ENCODE results near the gene YJU2.
"Not testable (repeated sequence)": the region's sequence is repeated elsewhere in the genome, so short reads cannot be mapped to it uniquely, and the experiment has no call there.

YJU2 gene

DNA sequence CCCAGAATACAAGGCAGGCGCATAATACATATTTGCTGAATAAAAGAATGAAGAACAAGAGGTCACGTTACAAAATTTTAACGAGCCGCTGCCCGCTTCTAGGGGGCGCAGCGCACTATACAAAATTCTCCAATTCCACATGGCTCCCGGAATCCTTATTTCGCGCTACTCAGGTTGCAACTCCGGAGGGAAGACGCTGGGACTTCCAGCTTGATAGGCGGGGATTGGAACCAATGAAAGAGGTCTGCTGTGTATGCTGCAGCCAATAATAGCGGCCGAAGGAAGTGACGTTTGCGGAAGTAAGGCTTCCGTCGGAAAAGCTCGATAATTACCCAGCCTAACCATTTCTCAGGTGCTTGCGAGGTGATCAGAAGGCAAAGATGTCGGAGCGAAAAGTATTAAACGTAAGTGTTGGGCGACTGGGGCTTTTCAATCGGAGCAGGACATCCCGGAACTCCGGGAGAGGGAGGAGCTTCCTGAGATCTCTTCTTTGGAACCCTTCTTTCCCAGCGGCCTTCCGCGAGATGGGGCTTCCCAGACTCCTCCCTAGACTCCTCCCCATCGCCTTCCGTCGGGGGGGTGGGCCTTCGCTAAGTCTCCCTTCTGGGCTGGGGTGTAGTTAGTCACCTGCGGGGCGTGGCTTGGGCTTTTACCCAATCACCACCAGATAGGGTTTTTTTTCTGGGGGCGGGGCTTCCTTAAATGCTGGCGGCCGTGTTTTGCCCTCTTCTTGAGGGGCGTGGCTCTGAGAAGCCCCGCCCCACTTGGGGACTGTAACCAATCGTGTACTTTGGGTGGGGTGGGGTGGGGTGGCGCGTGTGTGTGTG is at the start of gene YJU2:
Gene YJU2, plus strand, starts transcription at position 314 of the 827 bp plus-strand sequence. Its CDS starts 67 bp downstream, at position 381.
- peak; percentile 100 for DNase-seq

DNA sequence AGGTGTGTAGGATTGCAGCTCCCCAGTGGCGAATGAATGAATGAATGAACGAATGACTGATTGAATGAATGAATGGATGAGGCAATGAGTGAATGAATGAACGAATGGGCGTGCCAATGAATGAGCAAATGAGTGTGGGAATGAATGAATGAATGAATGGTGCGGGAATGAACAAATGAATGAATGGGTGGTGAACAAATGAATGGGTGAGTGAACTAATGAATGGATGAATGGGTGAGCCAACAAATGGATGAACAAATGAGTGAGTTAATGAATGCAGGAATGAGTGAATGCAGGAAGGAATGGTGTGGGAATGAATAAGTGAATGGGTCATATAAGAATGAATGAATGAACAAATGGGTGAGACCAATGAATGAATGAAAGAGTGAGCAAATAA is 49.7 kb upstream of the YJU2 start:
- DNase-seq, result no peak

DNA sequence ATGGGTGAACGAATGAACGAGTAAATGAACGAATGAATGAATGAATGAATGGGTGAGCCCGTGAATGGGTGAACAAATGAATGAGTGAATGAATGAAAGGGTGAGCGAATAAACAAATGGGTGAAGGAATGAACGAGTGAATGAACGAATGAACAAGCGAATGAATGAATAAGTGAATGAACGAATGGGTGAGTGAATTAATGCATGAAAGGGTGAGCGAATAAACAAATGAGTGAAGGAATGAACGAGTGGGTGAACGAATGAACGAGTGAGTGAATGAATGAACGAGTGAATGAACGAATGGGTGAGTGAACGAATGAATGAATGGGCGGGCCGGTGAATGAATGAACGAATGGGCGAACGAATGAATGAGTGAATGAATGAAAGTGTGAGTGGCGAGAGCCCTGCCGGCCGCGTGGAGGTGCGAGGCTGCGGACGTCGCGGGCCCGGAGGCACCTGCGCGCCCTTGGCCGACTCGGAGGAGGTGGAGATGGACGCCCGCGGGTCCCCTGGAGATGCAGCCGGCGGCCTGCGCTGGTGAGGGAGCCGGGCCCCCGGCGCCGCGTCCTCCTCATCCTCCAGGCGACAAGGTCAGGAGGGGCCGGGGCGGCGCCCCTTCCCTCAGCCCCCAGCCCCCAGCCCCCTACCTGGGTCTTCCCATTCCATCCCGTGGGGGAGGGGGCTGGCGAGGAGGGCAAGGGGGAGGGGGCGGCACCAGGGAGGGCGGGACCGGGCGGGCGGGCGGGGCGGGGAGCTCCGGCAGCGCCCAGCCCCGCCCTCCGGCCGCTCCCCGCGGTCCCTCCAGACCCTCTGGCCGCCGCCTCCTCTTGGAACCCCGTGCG is 49.0 kb upstream of the YJU2 start:
- DNase-seq, result no peak

DNA sequence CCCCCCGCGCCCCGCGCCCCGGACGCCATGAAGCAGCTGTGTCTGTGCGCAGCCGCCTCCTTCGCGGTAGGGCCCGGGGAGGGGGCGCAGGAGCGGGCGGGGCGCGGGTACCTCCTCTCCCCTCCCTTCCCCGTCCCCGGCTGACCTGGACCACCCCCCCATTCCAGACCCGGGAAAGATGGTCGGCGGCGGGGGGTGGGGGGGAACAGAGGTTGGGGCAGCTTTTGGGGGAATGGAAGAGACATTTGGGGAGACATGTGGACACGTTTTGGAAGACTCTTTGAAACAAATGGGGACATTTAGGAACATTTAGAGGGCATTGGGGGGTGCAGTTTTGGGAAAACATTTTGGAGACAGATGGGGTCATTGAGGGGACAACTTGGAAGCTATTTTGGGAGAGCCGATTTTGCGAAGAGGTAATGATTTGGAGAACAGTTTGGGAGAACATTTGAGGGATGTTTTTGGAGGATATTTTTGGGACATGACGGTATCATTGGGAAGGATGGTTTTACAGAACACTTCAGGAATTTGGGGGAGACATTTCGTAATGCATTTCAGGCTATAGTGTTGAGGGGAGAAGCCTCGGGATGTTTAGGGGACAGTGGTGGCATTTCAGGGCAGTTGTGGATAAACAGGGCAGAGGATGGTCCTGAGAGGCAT is 48.3 kb upstream of the YJU2 start:
- DNase-seq, result no peak

DNA sequence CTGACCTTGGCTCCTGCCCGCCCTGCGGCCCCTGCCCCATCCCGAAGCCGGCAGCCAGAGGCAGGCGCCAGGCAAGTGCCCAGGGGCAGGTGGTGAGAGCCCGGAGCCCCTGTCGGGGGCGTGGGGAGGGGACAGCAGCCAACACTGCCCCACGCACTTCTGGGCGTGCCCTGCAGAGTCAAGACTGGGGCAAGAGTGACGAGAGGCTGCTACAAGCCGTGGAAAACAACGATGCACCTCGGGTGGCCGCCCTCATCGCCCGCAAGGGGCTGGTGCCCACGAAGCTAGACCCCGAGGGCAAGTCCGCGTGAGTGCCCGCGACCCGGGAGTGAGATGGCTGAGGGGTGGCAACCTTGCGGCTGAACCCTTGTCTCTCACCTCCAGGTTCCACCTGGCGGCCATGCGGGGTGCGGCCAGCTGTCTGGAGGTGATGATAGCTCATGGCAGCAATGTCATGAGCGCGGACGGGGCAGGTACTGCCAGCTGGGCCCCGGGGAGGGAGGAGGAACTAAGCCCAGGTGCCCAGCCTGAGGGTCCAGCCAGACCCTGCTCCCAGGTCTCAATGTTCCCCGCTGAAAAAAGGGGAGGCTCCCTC is 47.1 kb upstream of the YJU2 start:
- DNase-seq, result no peak

DNA sequence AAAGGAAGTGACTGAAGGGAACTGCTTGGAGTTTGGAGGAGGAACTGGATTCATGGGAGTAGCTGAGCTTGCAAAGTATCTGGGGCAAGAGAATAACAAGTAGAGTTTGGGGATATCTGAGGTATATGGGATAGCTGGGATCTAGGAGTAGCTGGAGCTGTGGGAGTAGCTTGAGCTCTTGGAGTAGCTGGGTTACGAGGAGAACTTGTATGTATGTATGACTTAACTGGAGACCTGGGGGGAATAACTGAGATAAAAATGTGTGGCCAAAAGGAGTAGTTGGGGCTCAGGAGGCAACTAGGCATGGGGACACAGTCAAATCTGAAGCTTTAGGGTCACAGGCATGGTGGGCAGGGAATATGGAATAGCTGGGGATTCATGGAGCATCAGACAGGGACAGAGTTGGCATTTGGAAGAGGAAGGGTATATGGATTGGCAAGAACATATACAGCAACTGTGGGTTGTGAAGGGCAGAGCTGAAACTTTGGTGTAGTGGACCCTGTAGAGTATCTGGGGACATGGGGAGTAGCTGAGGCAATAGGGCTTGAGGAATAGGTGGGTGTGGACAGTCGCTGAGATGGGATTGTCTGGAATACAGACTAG is 45.8 kb upstream of the YJU2 start:
- DNase-seq, result no peak

DNA sequence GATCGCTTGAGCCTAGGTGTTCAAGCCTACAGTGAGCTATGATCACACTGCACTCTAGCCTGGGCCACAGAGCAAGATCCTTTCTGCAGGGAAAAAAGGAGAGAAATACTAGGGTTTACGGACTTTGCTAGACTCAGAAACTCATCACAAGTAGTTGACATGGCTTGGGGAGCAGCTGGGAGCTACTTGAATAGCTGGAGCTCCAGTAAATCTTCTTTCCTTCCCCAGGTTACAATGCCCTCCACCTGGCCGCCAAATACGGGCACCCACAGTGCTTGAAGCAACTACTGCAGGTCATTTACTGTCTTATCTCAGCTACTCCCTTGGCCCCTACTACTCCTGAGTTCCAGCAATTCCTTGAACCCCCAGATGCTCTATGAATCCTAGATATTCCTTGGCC is 45.1 kb upstream of the YJU2 start:
- DNase-seq, result no peak

DNA sequence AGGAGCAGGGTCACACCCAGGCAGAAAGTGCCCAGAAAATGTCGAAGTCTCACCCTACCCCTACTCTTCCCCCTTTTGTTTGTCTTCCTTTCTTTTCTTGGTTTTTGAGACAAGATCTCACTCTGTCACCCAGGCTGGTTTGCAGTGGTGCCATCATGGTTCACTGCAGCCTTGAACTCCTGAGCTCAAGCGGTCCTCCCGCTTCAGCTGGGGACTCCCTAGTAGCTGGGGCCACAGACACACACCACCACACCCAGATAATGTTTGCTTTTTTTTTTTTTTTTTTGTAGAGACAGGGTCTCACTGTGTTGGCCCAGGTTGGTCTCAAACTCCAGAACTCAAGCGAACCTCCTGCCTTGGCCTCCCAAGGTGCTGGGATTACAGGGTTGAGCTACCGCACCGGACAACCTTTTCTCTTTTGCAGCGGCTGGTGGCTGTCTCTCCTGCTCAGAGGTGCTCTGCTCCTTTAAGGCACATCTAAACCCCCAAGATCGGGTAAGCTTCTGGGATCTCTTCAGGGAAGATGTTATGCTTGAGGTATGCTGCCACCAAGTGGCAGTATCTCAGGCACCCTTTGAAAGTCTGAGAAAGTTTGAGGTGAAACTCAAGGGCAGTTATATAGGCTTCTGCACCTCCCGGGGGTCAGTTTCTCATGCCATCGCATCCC is 39.9 kb upstream of the YJU2 start:
- DNase-seq, result no peak

DNA sequence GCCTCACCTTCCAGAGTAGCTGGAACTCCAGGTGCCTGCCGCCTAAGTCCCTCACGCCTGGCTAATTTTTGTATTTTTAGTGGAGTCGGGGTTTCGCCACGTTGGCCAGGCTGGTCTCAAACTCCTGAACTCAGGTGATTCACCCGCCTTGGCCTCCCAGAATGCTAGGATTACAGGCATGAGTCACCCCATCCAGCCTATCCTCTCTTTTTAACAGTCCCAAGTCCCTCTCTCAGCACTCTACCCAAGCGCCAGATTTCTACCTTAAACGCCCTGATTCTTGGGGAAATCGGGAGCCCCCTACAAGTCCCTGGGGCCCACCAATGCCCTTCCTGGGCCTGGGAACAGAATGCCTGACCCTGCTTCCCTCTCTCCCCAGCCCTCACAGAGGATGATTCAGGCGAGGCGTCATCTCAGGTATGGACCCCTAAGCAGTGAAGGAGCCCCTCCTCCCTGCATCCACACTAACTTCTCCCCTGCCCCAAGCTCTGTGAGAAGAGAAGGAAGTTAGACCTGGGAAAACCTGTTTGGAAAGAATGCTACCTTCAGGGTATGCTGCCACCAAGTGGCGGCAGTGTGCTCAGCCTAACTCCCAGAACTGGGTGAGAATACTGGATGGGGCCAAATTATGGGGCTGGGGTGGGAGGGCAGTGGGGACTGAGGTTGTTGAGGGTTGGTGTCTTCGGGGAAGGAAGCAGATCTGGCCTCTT is 38.3 kb upstream of the YJU2 start:
- no peak for DNase-seq

DNA sequence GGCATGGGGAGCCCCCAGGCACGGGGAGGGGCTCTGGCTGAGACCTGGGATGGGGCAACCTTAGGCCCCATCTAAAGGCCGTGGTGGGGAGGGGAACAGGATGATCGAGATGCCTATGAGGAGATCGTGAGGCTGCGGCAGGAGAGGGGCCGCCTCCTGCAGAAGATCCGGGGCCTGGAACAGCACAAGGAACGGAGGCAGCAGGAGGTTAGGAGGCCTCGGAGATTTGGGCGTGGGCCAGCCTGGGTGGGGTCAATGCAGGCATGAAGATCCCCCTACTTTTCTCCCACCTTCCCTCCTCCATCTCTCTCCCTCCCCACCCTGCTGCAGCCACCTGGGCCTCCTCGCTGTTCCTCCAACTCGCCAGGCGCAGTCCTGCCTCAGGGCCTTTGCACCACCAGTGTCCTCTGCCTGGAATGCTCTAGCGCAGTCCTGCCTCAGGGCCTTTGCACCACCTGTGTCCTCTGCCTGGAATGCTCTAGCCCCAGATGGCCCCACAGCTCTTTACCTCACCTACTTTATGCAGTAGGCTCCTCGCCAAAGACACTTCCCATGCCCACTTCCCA is 36.6 kb upstream of the YJU2 start:
- no peak for DNase-seq

DNA sequence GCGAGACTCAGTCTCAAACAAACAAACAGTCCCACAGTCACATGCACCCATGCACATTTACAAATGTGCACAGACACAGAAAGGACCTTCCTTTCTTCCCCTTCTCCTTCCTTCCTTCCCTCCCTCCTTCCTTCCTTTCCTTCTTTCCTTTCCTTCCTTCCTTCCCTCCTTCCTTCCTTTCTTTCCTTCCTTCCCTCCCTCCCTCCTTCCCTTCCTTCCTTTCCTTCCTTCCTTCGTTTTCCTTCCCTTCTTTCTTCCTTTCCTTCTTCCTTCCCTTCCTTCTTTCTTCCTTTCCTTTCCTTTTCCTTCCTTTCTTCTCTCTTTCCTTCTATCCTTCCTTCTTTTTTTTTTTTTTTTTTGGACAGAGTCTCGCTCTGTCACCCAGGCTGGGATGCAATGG is 33.8 kb upstream of the YJU2 start:
- no peak for DNase-seq

DNA sequence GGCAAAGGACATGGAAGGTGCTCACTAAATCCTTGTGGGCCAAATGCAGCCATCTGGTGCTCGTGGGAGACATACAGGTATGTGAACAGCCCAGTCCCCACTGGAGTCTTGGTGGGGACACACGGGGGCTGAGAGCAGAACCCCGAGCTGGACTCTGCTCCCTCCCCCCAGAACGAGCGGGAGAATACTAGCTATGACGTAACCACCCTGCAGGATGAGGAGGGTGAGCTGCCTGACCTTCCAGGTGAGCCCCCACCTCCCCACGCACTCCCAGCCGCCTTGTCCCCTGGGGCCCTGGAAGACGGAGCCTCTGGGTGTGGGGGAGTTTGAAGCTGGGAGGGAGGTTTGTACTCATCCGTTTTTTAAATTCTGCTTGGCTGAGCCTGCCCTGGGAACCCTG is 31.1 kb upstream of the YJU2 start:
- DNase-seq, result no peak

DNA sequence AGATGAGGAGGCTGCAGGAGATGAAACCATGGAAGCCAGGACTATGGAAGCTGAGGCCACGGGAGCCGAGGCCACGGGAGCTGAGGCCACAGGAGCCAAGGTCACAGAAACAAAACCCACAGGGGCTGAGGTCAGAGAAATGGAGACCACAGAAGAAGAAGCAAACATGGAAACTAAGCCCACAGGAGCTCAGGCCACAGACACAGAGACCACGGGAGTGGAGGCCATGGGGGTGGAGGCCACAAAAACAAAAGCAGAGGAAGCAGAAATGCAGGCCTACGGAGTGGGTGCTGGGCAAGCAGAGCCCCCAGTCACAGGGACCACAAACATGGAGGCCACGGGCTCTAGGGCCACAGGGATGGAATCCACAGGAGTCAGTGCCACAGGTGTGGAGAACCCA is 30.0 kb upstream of the YJU2 start:
- DNase-seq, result no peak

DNA sequence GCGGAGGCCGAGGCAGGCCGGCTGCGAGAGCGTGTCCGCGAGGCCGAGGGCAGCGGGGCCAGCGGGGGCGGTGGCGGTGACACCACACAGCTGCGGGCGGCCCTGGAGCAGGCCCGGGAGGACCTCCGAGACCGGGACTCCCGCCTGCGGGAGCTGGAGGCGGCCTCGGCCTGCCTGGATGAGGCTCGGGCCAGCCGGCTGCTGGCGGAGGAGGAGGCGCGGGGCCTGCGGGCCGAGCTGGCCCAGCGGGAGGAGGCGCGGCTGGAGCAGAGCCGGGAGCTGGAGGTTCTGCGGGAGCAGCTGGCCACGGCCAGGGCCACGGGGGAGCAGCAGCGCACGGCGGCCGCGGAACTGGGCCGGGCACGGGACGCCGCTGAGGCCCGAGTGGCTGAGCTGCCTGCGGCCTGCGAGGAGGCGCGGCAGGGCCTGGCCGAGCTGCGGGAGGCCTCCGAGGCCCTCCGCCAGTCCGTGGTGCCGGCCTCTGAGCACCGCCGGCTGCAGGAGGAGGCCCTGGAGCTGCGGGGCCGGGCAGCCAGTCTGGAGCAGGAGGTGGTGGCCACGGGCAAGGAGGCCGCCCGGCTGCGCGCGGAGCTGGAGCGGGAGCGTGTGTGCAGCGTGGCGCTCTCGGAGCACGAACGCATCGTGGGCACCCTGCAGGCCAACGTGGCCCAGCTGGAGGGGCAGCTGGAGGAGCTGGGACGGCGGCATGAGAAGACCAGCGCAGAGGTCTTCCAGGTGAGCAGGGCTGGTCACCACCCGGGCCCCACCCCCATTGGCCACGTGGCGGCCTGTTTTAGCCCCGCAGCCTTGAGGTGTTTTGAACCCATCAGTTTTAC is 29.2 kb upstream of the YJU2 start:
- no peak for DNase-seq

DNA sequence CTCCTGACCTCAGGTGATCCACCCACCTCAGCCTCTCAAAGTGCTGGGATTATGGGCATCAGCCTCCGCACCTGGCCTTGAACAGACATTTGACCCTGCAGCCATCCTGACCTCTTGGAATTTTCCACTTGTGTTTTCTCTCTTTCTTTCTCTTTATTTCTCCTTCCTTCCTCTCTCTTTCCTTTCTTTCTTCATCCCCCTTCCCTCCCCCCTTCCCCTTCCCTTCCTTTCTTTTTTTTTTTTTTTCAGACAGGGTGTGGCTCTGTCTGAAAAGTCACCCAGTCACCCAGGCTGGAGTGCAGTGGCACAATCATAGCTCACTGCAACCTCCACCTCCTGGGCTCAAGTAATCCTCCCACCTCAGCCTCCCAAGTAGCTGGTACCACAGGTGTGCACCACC is 28.4 kb upstream of the YJU2 start:
- not testable (repeated sequence) for DNase-seq

DNA sequence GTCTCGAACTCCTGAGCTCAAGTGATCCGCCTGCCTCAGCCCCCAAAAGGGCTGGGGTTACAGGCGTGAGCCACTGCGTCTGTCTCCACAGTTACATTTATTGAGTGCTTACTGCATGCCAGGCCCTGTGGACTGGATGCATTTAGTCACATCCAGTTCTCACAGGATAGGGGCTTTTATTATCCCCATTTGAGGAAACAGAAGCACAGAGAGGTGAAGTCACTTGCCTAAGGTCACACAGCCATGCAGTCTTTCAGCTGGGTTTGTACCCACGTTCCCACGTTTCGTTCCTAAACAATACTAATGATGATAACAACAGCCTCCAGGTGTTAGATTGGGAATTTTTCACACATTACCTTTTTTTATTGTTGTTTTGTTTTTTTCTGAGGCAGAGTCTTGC is 26.7 kb upstream of the YJU2 start:
- no peak for DNase-seq

DNA sequence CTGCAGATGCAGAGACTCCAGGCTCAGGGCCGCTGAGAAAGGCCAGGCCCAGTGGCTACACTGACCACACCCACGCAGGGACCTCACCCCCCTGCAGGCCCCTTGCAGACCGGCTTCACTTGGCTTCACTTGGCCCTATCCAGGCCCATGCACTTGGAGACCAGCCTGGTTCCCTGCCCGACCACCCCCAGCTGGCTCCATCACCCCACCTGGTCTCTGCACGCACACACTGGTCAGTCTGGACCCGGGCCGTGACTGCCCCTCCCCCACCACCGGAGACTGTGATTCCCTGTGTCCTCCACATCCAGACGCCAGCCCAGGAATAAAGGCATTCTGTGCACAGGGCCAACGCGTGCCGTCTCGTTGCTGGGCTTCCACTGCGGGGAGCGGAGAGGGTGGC is 22.4 kb upstream of the YJU2 start:
- DNase-seq, result no peak

DNA sequence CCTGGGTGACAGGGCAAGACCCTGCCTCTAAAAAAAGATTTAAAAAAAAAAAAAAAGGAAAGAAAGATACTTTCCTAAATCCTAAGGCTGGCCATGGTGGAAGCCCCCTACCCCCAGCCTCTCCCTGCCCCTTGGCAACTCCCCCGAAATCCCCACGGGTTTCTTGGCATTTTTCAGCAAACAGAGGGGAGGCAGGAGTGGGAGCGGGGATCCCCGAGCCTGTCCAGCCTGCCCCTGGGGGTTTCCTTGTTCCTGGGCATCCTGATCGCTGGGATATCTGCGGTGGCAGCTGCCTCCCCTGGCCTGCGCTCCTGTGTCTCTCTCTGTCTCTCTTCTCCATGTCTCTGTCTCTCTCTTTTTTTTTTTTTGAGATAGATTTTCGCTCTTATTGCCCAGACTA is 21.0 kb upstream of the YJU2 start:
- DNase-seq, result no peak

DNA sequence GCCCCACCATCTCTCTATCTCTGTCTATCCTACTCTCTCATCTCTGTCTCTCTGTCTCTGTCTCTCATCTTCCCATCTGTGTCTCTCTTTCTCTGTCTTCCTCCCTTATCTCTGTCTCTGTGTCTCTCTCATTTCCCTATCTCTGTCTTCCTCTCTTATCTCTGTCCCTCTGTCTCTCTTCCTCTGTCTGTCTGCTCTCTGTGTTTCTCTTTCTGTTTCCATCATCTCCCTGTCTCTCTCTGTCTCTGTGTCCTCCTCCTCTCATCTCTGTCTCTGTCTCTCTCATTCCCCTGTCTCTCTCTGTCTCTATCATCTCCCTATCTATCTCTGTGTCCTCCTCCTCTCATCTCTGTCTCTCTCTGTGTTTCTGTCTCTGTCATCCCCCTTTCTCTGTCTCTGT is 19.1 kb upstream of the YJU2 start:
- no peak for DNase-seq

DNA sequence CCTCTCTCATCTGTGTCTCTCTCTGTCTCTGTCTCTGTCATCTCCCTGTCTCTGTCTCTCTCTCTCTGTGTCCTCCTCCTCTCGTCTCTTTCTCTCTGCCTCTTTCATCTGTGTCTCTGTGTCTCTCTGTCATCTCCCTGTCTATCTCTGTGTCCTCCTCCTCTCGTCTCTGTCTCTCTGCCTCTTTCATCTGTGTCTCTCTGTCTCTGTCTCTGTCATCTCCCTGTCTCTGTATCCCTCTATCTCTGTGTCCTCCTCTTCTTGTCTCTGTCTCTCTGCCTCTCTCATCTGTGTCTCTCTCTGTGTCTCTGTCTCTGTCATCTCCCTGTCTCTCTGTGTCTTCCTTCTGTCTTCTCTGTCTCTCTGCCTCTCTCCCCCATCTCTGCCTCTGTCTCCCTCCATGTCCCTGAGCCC is 18.1 kb upstream of the YJU2 start:
- no peak for DNase-seq
